ENCODE results near the gene STEEP1.

- TF ChIP-seq CTCF (IDR thresholded peaks at IDR 0.05; ENCODE audit: extremely low read depth in 1 of 2, insufficient read depth in 1 of 2, low read depth in 1 of 2, low read length in 2 of 2) (no peak), POLR2A (IDR thresholded peaks at IDR 0.05; ENCODE audit: low read depth, low read length) (no peak)
These were observed 49.6 kb upstream of the STEEP1 start for GRCh38 chrX:119614776-119615175.

Measured in endothelial cell of umbilical vein (primary cell).